Mammary epithelial cell (primary cell): ENCODE measurements around the gene TSEN34.

Source experiments
- EZH2 ChIP-seq: IDR thresholded peaks from 2 replicates; pipeline ENCODE4 v1.6.1; 2012; ENCODE audit warnings: low read length, inconsistent platforms, borderline replicate concordance
- TF ChIP-seq, protein P1 (sequence below), 2 donors: IDR thresholded peaks in 1 of 2; conservative IDR thresholded peaks in 1 of 2; 2 replicates each; pipeline ENCODE4 v1.5.1; 2011 to 2012; ENCODE audit warnings: inconsistent platforms in 2 of 2, low read length in 2 of 2, mild to moderate bottlenecking in 2 of 2, control low read depth in 1 of 2, low read depth in 1 of 2; ENCODE audit not compliant: insufficient read depth in 1 of 2; ENCODE audit errors: extremely low read depth in 1 of 2

DNA sequence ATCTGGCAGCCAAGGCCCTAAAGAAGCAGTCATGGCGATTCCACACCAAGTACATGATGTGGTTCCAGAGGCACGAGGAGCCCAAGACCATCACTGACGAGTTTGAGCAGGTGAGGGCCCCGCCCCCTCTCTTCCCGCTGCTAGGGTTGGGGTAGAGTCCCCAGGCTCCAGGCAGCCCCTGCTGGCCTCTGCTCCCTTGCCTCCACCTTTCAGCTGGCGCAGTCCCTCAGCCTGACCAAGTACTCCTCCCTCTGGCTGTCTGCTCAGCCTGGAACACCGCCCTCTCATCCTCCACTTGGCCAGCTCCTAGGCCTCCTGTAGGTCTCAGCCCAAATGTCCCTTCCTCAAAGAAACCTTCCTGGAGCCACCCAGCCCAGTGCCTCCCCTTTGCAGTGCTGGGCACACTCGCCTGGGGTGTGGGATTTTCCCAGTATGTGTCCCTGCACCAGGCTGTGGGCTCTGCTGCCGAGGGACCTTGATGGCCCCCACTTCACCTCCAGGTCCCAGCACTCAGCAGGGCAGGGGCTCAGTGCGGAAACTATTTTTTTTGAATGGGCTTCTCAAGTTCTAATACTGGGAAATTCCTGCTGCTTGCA is 37.3 kb upstream of the TSEN34 start:
- TF ChIP-seq, protein P1, sequence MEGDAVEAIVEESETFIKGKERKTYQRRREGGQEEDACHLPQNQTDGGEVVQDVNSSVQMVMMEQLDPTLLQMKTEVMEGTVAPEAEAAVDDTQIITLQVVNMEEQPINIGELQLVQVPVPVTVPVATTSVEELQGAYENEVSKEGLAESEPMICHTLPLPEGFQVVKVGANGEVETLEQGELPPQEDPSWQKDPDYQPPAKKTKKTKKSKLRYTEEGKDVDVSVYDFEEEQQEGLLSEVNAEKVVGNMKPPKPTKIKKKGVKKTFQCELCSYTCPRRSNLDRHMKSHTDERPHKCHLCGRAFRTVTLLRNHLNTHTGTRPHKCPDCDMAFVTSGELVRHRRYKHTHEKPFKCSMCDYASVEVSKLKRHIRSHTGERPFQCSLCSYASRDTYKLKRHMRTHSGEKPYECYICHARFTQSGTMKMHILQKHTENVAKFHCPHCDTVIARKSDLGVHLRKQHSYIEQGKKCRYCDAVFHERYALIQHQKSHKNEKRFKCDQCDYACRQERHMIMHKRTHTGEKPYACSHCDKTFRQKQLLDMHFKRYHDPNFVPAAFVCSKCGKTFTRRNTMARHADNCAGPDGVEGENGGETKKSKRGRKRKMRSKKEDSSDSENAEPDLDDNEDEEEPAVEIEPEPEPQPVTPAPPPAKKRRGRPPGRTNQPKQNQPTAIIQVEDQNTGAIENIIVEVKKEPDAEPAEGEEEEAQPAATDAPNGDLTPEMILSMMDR (conservative IDR thresholded peaks at IDR 0.05 in 1 of 2, IDR thresholded peaks at IDR 0.05 in 1 of 2; ENCODE audit: extremely low read depth in 1 of 2, insufficient read depth in 1 of 2, low read depth in 1 of 2, low read length in 2 of 2): no peak
- no peak for TF ChIP-seq EZH2
